PC-9 (cell line): ENCODE results near the gene CDHR5.

Experiments
- CTCF ChIP-seq: fragments of 200-600 bp; sonication (generic); conservative IDR thresholded peaks from 2 replicates; pipeline ENCODE4 v1.6.1; 2017; ENCODE audit warnings: mixed run types, antibody characterized with exemption, mild to moderate bottlenecking, moderate library complexity
- EZH2 ChIP-seq: fragments of 200-600 bp; sonication (generic); IDR thresholded peaks from 2 replicates; pipeline ENCODE4 v1.8.0; 2017; ENCODE audit warnings: antibody characterized with exemption, low read depth

- no peak for TF ChIP-seq CTCF
- no peak for TF ChIP-seq EZH2
Observed at GRCh38 chr11:569158-569885, 55.4 kb downstream of the CDHR5 start.
